Measurements from ENCODE around the gene FAT4.

FAT4 gene

DNA sequence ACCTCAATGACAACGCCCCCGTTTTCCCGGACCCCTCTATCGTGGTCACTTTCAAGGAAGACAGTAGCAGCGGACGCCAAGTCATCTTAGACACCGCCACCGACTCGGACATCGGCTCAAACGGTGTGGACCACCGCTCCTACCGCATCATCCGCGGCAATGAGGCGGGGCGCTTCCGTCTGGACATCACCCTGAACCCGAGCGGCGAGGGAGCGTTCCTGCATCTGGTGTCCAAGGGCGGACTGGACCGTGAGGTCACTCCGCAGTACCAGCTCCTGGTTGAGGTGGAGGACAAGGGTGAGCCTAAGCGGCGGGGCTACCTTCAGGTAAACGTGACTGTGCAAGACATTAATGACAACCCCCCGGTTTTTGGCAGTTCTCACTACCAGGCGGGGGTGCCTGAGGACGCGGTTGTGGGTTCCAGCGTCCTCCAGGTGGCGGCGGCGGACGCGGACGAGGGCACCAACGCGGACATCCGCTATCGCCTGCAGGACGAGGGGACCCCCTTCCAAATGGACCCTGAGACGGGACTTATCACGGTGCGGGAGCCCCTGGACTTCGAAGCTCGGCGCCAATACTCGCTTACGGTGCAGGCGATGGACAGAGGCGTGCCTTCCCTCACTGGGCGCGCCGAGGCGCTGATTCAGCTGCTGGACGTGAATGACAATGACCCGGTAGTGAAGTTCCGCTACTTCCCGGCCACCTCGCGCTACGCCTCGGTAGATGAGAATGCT is 2.2 kb downstream of the FAT4 start:
- TF ChIP-seq CTCF (IDR thresholded peaks at IDR 0.05; ENCODE audit: low read depth, low read length) = peak; percentile 33
- no peak for DNase-seq (ENCODE audit: extremely low read depth, low read depth)

- no peak for DNase-seq (ENCODE audit: extremely low read depth, low read depth)
- TF ChIP-seq CTCF (IDR thresholded peaks at IDR 0.05; ENCODE audit: low read depth, low read length) = peak; percentile 67
These were observed 2.7 kb downstream of the FAT4 start for GRCh38 chr4:125317525-125317877.

DNA sequence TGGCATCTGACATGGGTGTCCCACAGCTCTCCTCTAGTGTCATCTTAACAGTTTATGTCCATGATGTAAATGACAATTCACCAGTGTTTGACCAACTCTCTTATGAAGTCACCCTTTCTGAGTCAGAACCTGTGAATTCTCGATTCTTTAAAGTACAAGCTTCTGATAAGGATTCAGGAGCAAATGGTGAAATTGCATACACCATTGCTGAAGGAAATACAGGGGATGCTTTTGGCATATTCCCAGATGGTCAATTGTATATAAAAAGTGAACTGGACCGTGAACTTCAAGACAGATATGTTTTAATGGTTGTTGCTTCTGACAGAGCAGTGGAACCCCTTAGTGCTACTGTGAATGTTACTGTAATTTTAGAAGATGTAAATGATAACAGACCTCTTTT is 4.6 kb downstream of the FAT4 start:
- TF ChIP-seq CTCF (IDR thresholded peaks at IDR 0.05; ENCODE audit: low read depth, low read length) = no peak
- no peak for DNase-seq (ENCODE audit: extremely low read depth, low read depth)

DNA sequence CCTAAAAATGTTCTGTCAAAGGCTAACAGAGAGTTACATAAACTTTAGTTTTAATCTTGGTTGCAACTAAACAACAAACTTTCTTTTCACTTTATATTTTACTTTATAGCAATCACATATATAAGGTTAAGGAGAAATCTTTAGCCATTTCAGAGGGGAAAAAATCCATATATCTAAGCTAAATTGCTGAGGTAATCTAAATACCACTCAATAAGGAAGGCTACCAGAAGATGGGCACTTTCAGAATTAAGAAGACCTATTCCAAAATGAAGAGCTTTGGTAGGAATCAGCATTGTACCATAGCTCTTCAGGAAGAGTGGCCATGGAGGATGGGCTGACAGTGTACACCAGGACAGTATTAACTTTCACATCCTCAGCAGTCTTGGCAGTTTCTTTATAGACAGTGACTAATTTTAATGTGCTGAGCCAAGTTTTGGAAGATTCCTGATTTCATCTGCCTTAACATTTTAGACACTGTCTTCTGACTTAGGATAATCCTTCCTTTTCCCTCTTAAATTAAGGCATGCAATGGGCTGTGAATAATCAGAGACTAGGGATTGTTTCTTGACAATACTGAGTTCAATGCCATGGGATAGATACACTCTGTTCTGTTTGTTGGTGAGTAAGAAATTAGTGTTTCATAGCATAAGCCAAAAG is 7.1 kb downstream of the FAT4 start:
- no peak for DNase-seq (ENCODE audit: extremely low read depth, low read depth)
- TF ChIP-seq CTCF (IDR thresholded peaks at IDR 0.05; ENCODE audit: low read depth, low read length) = no peak

GRCh38 chr4:125322366-125322730 is 7.6 kb downstream of the FAT4 start:
- no peak for TF ChIP-seq CTCF (IDR thresholded peaks at IDR 0.05; ENCODE audit: low read depth, low read length)

GRCh38 chr4:125323654-125324053 is 8.9 kb downstream of the FAT4 start:
- DNase-seq (ENCODE audit: extremely low read depth, low read depth) = no peak
- TF ChIP-seq CTCF (IDR thresholded peaks at IDR 0.05; ENCODE audit: low read depth, low read length) = no peak

More at GRCh38 chr4:125322366-125322730, 7.6 kb downstream of the FAT4 start:
- no peak for DNase-seq (ENCODE audit: extremely low read depth, low read depth)

GRCh38 chr4:125325733-125326132 is 11.0 kb downstream of the FAT4 start:
- no peak for DNase-seq (ENCODE audit: extremely low read depth, low read depth)
- TF ChIP-seq CTCF (IDR thresholded peaks at IDR 0.05; ENCODE audit: low read depth, low read length) = no peak
